DMS53 (cell line): Measurements from ENCODE around the gene MLLT3.

Source experiments
- DNase-seq: peaks from one replicate; lab custom pipeline; 2025; lab: John Stamatoyannopoulos, UW

The MLLT3 gene

GRCh38 chr9:20512106-20512505, 110.2 kb downstream of the MLLT3 start:
- no peak for DNase-seq

GRCh38 chr9:20511686-20512085, 110.6 kb downstream of the MLLT3 start:
- DNase-seq: peak; percentile 10

DNA sequence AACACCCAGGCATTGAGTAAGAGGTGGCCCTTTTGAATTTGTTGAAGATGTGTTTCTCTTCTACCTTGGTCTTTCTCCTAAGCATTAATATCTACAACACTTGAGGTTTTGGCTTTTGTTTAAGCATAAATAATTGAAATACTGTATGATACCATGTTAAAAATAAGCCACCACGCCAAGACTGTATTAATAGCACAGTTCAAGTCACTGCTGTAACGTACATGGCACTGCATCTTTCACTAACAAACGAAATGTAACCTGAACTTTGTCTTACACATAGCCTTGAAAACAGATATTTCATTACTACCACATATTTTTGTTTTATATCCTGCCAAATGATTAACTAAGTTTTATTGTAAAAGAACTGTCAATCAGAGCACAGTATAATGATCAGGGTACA, 112.8 kb downstream of the MLLT3 start:
- DNase-seq: no peak

- DNase-seq: no peak
Measured at GRCh38 chr9:20508242-20508641, 114.1 kb downstream of the MLLT3 start.

DNA sequence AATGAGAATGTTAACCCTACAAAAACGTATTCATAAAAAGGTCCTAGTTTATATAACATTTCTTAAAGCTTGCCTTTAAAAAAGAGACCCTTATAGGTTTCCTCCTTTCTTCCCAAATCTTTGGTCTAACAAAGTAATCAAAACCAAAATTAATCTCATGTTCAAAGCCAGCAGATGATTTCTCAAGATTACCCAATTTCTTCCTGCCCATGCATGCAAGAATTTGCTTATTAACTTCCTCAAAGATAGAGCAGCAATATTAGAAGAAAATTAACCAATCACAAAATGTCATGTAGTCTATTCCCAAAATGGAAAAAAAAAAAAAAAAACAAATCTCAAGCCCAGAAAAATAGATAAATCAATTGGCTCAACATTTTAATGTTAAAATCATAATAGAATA, 114.9 kb downstream of the MLLT3 start:
- no peak for DNase-seq

DNA sequence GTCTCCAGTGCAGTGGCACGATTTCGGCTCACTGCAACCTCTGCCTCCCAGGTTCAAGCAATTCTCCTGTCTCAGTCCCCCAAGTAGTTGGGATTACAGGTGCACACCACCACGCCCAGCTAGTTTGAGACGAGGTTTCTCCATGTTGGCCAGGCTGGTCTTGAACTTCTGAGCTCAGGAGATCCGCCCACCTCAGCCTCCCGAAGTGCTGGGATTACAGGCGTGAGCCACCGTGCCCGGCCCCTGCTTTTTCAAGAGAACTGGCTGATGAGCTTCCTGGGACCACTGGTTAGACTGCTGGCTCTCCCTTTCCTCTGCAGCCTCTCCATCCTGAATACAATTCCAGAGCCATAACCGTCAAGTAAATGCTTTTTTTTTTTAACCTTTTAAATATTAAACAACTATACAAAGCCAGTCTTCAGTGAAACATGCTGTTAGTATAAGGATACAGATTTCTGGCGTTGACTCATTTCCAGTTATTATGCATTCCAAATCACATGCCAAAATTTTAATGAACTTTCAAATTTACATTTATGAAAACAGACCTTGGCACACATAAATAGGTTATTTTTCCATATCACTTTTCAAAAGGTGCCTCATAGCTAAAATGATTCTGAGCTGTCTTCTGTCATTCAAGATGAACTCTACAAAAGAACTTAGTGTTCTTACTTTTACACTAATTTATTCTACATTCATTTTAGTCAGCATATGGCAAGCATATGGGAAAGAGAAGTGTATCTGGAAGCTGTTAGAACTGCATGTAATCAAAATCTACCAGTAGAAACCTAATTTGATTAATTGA, 116.0 kb downstream of the MLLT3 start:
- DNase-seq: no peak

DNA sequence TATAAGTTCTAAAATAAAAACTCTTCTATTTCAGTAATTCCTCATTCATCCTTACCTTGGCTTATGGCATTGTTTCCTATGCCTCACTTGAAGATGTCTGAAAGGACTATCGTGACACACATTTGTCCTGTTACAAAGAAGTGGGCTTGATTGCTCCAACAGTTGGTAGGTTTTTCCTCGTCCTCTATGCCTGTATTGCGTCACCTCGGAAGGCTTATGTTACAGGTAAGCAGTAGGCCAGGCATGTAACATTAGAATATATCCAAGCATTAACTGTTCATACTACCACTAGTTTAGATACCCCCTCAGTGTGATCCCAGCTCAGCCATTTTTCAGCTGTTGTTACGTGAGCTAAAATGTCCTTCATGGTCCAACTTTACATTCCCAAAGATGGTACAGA, 116.7 kb downstream of the MLLT3 start:
- no peak for DNase-seq

DNA sequence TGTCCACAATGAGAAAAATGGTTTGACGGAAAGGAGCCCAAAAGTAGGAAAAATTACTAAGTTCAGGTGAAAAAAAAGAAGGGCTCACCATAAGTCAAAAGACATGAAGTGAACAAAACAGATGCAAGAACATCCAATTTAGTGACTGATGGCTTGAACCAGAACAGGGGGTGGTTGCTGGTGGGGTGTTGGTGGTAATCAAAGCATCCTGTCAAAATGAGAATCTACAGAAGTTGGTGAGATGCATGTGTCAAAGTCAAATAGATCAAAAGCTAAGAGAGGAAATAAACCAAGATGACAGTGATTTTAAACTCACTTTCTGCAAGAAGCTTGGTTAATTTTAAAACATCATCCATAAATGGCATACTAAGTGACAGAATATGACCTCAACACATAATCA, 117.4 kb downstream of the MLLT3 start:
- DNase-seq: no peak

GRCh38 chr9:20500101-20500500, 122.2 kb downstream of the MLLT3 start:
- DNase-seq: no peak

GRCh38 chr9:20499013-20499412, 123.3 kb downstream of the MLLT3 start:
- DNase-seq: no peak

DNA sequence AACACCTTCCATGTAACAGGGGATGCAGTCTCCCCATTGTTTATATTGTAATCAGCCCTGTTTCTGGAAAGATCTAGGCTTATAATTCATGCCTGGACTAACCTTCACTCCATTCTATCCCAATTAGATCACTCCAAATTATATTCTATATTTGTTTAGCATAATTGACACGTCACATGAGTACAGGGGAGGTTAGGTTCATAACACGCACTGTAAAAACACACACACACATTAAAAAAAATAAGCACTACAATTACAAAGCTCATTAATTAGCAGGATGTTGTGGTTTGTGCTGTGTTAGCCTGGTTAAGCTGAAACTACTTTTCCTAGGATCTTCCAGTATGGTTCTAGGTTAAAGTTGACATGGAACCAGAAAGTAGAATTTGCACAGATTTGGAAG, 126.0 kb downstream of the MLLT3 start:
- no peak for DNase-seq

DNA sequence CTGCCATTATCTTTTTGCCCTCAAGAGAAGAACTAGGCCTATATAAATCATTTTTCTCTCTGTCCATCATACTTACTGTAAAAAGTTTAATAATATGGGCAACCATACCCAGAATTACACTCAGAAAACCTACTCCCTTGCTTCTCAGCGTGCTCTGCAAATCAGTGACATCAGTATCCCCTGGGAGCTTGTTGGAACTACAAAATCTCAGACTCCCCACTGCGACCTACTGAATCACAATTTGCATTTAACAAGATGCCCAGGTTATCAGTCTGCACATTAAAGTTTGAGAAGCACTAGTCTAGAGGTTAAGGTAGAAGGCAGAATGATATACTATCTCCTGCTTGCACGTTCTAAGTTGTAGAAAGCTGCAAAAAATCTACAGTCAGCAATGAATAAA, 127.2 kb downstream of the MLLT3 start:
- DNase-seq: no peak

DNA sequence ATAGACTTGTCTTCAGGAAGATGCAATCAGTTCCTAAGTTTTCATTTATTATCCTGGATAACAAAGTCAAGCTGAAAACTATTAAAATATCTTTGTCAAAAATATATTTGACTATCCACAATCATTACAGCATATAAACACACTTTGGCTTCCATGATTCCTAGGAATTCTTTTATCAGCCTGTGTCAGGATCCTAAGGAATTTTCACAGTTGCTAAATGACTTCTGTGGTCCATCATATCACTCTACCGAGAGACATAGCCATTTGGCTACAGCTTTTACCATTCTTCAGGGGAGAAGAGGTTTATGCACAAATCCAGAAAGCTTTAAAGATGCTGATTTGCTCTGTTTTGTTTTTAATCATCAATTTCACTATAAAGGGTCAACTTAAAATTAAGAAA, 128.3 kb downstream of the MLLT3 start:
- DNase-seq: no peak

- no peak for DNase-seq
Measured at GRCh38 chr9:20492772-20493171, 129.5 kb downstream of the MLLT3 start.

DNA sequence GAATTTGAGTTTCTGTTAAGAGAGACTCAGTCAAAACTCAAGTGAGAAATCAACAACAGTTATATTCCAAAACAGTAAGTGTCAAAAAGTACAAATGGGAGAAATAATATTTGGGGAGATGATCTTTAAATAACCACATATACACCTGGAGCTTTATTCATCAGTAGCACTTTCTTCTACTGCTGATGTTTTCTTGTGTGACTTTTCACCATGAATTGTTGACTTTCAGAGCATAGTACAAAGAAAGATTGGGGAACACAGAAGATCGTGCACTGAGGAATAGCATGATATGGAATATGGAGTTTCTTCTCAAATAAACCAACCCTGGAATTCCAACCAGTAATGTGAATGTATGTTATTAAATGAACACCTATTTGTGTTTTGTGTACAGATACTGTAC, 130.7 kb downstream of the MLLT3 start:
- no peak for DNase-seq

DNA sequence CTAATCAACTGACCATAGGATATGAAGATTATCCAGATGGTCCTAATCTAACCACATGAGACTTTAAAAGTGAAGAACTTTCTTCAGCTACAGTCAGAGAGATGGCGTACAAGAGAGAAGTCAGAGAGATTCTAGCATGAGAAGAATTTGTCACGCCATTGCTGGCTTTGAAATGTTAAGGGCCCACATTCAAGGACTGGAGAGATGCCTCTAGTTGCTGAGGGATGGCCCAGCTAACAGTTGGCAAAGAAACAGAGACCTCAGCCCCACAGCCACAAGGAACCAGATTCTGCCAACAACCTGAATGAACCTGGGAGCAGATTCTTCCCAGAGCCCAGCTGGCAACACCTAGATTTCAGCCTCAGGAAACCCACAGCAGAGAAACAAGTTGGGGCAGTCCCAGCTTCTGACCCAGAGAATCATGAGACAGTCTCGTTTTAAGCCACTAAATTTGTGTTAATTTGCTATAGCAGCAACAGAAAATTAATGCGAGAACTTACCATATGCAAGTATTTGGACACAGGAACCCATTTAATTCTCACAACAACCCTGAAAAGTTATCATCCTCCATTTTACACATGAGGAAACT, 132.0 kb downstream of the MLLT3 start:
- DNase-seq: no peak

- DNase-seq: no peak
Measured at GRCh38 chr9:20488691-20489090, 133.6 kb downstream of the MLLT3 start.

DNA sequence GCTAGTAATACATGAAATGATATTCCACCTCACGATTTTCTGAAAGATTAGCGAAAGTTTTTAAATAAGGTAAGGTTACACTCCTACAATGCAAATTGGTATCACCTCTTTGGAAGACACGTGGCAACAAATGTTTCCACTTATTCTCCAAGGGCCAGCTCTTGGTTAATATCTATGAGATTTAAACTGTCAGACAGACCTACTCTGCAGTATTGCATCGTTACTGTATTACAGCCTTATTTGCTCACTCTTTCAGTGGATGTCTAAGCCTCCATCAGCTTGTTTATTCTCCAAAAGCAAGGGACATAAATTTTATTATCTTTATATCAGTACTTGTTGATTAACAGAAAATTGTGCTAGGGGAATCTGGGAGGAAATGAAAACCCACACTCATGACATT, 135.7 kb downstream of the MLLT3 start:
- DNase-seq: no peak

DNA sequence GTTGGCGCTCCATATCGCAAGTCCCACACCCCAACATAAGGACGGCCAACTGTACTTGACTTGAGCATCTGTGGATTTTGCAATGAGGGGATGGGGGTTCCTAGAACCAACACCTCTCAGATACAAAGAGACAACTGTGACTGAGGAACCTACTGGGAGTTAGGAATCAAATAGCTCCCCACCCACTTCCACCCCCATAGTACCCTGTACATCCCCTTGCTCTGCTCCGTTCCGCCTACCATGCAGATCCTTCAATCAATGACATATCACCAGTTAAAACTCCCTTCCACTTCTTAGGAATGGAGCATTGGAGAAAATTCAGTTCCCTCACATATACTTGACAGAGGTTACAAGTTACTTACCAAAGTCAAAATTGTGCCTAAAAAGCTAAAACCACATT, 140.9 kb downstream of the MLLT3 start:
- no peak for DNase-seq

- DNase-seq: no peak
Measured at GRCh38 chr9:20480249-20480648, 142.1 kb downstream of the MLLT3 start.

GRCh38 chr9:20479419-20480155, 142.7 kb downstream of the MLLT3 start:
- no peak for DNase-seq

- DNase-seq: peak; percentile 6
Measured at GRCh38 chr9:20478786-20479185, 143.5 kb downstream of the MLLT3 start.

DNA sequence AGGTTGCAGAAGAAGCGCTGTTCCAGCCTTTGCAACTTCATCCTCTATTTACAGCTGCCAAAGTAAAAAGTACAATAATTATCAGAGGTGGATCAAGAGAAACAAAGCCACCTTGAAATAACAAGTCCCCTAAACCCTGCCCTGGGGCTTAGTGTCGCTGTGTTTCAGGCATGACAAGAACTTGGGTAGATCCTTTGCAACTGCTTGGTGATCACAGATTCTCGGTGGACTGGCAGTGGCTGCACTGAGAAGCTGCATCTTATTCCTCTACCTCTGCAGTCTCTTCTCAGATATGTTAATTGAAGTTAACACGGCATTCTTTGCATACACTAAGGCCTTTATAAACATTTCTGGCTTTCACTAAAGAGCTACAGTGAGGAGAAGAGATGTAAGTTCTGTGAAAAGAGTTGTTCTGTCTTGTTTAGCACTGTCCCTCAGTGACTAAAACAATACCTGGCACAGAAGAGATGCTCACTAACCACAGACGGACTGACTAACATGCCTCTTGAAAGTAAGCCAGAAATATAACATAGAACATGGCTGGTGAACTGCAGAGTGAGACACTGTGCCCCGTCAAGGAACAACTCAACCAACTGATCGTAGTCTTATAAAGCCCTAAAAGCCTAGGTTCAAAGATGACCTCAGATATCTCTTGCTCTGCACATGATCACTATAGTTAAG, 144.2 kb downstream of the MLLT3 start:
- no peak for DNase-seq
